PC-3 (cell line): ENCODE measurements around the gene CALN1. TPM values are rescaled to one million over a fixed set of nuclear protein-coding genes. Genes with fewer than 3 reads are reported as not detected.

ENCODE experiments used
- ATAC-seq: fragments of 200-7000 bp; cut with Tn5 transposase; 2 replicates; pipeline ENCODE4 v1.9.1; 2020; ENCODE audit warnings: mild to moderate bottlenecking, moderate library complexity
- BruUV-seq: library from RNA; stranded (reverse); fragments of 400-500 nt; replicated peaks from 2 replicates; lab custom pipeline; 2021; lab: Mats Ljungman, UMichigan
- CTCF ChIA-PET: fragments of 300-600 bp; sonication (Branson Sonifier 250); formaldehyde crosslinking; loops from one replicate; lab custom pipeline; 2022; ENCODE audit warnings: antibody characterized with exemption; lab: Charles Lee
- POLR2A ChIA-PET: fragments of 300-600 bp; sonication (Branson Sonifier 250); formaldehyde crosslinking; loops from one replicate; lab custom pipeline; 2022; ENCODE audit warnings: antibody characterized with exemption; ENCODE audit not compliant: unreplicated experiment; lab: Charles Lee
- DNase-seq: peaks from one replicate; pipeline ENCODE4 v3.0.0-alpha.2; 2015
- H2AFZ ChIP-seq: fragments of 300-600 bp; sonication (generic); 2 replicates; pipeline ENCODE4 v1.6.0; 2016; ENCODE audit warnings: antibody characterized with exemption, low read length
- H3F3A ChIP-seq: fragments of 300-600 bp; sonication (generic); one replicate; pipeline ENCODE4 v1.6.0; 2017; ENCODE audit warnings: antibody characterized with exemption, low read length, control low read depth, mild to moderate bottlenecking; ENCODE audit not compliant: unreplicated experiment
- H3K27ac ChIP-seq: fragments of 300-600 bp; sonication (generic); 2 replicates; pipeline ENCODE4 v1.5.1; 2016; ENCODE audit warnings: mild to moderate bottlenecking, low read length
- H3K27me3 ChIP-seq: fragments of 300-600 bp; sonication (generic); 2 replicates; pipeline ENCODE4 v1.6.1; 2016; ENCODE audit warnings: low read length, mixed read lengths
- H3K36me3 ChIP-seq: fragments of 300-600 bp; sonication (generic); 2 replicates; pipeline ENCODE4 v1.6.1; 2016; ENCODE audit warnings: low read depth, mixed run types, low read length, mixed read lengths
- H3K4me1 ChIP-seq: fragments of 300-600 bp; sonication (generic); 2 replicates; pipeline ENCODE4 v1.5.1; 2016; ENCODE audit warnings: low read length; ENCODE audit not compliant: insufficient read depth
- H3K4me2 ChIP-seq: fragments of 300-600 bp; sonication (generic); 2 replicates; pipeline ENCODE4 v1.6.0; 2016; ENCODE audit warnings: low read length
- H3K4me3 ChIP-seq: fragments of 300-600 bp; sonication (generic); 2 replicates; pipeline ENCODE4 v1.5.1; 2016; ENCODE audit warnings: mild to moderate bottlenecking, low read length, mixed read lengths
- H3K79me2 ChIP-seq: fragments of 300-600 bp; sonication (generic); 2 replicates; pipeline ENCODE4 v1.6.1; 2017; ENCODE audit warnings: low read length, mixed read lengths
- H3K9ac ChIP-seq: fragments of 300-600 bp; sonication (generic); 2 replicates; pipeline ENCODE4 v1.6.0; 2016; ENCODE audit warnings: mild to moderate bottlenecking, low read length
- H3K9me2 ChIP-seq: fragments of 300-600 bp; sonication (generic); replicated peaks from 2 replicates; pipeline ENCODE4 v1.6.1; 2016; ENCODE audit warnings: mixed run types, low read length, mixed read lengths
- H3K9me3 ChIP-seq: fragments of 300-600 bp; sonication (generic); 2 replicates; pipeline ENCODE4 v1.6.1; 2016; ENCODE audit warnings: low read length, mixed read lengths
- H4K20me1 ChIP-seq: fragments of 300-600 bp; sonication (generic); 2 replicates; pipeline ENCODE4 v1.6.1; 2016; ENCODE audit warnings: low read length, mixed read lengths
- EZH2 ChIP-seq: fragments of 300-600 bp; sonication (generic); IDR thresholded peaks from one replicate; pipeline ENCODE4 v1.6.1; 2017; ENCODE audit warnings: antibody characterized with exemption, mild to moderate bottlenecking, low read length; ENCODE audit not compliant: unreplicated experiment
- EZH2phosphoT487 ChIP-seq: fragments of 300-600 bp; sonication (generic); IDR thresholded peaks from 2 replicates; pipeline ENCODE4 v1.6.1; 2018; ENCODE audit warnings: mild to moderate bottlenecking, antibody characterized with exemption, low read length, borderline replicate concordance
- intact Hi-C: fragments of 100-400 bp; cut with micrococcal nuclease; formaldehyde crosslinking; loops from 2 replicates; pipeline ENCODE4 v1.9.0; 2023
- total RNA-seq: library from RNA; depleted of rRNA; stranded (reverse); fragments of >200 nt; gene quantifications from 2 replicates; pipeline ENCODE4 v1.2.3, GENCODE V29; 2014
- TF ChIP-seq, protein P1 (sequence below): fragments of 300-600 bp; sonication (generic); conservative IDR thresholded peaks from 2 replicates; pipeline ENCODE4 v1.5.1; 2017; ENCODE audit warnings: antibody characterized with exemption, low read depth, mild to moderate bottlenecking, low read length

Gene CALN1
- total RNA-seq, 1 experiment from 2014 or later = not detected

GRCh38 chr7:71871446-71871845, 540.7 kb downstream of the CALN1 start:
- H3K27ac ChIP-seq = no peak overlapping the region
- H2AFZ ChIP-seq = no peak overlapping the region
- no peak overlapping the region for H3K9ac ChIP-seq
- no peaks in the 10 kb centered on the region for H3F3A ChIP-seq
- H3K27me3 ChIP-seq = no peaks in the 10 kb centered on the region
- no peaks in the 10 kb centered on the region for H3K9me2 ChIP-seq
- H3K4me2 ChIP-seq = no peak overlapping the region
- ChIA-PET POLR2A (no interaction called here), CTCF (no interaction called here)
- DNase-seq (no peak), ATAC-seq (no peak)
- no peaks in the 10 kb centered on the region for H3K36me3 ChIP-seq
- H3K9me3 ChIP-seq = no peaks in the 10 kb centered on the region; the same call in 1 of the 2 replicates
- no peak for TF ChIP-seq EZH2phosphoT487
- TF ChIP-seq, protein P1, sequence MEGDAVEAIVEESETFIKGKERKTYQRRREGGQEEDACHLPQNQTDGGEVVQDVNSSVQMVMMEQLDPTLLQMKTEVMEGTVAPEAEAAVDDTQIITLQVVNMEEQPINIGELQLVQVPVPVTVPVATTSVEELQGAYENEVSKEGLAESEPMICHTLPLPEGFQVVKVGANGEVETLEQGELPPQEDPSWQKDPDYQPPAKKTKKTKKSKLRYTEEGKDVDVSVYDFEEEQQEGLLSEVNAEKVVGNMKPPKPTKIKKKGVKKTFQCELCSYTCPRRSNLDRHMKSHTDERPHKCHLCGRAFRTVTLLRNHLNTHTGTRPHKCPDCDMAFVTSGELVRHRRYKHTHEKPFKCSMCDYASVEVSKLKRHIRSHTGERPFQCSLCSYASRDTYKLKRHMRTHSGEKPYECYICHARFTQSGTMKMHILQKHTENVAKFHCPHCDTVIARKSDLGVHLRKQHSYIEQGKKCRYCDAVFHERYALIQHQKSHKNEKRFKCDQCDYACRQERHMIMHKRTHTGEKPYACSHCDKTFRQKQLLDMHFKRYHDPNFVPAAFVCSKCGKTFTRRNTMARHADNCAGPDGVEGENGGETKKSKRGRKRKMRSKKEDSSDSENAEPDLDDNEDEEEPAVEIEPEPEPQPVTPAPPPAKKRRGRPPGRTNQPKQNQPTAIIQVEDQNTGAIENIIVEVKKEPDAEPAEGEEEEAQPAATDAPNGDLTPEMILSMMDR = peak; percentile 29; the same call in 1 of the 2 replicates
- TF ChIP-seq EZH2 = no peak
- intact Hi-C loops = no loop called here
- BruUV-seq = no TSS peak
- no peak overlapping the region for H3K4me3 ChIP-seq
- no peaks in the 10 kb centered on the region for H3K79me2 ChIP-seq
- no peaks in the 10 kb centered on the region for H3K4me1 ChIP-seq
- no peaks in the 10 kb centered on the region for H4K20me1 ChIP-seq

DNA sequence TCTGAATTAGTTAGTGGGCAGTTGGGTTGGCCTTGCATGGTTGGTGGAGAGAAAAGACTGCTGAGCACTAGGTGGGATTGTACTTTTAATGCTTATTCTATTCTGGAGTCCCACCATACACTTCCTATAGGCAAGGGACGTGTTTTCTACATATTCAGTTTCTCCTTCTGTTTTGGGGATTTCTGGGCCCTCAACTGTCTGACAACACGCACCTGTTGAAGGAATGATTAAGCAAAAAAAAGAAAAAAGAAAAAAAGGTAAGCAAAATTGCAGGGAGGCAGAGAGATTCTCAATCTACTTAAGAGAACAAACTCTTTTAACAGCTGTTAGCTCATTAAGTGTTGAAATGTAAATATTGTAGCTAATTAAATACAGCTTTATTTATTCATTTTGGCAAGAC, 541.3 kb downstream of the CALN1 start:
- no peak overlapping the region for H3K4me2 ChIP-seq
- H3K4me1 ChIP-seq = no peaks in the 10 kb centered on the region
- no peaks in the 10 kb centered on the region for H4K20me1 ChIP-seq
- no peaks in the 10 kb centered on the region for H3F3A ChIP-seq
- H3K79me2 ChIP-seq = no peaks in the 10 kb centered on the region
- H3K4me3 ChIP-seq = no peak overlapping the region
- intact Hi-C loops = no loop called here
- no peaks in the 10 kb centered on the region; the same call in 1 of the 2 replicates for H3K9me3 ChIP-seq
- no peak overlapping the region for H2AFZ ChIP-seq
- CTCF ChIA-PET = no interaction called here
- H3K27me3 ChIP-seq = no peaks in the 10 kb centered on the region
- no peak overlapping the region for H3K9ac ChIP-seq
- no peak overlapping the region for H3K27ac ChIP-seq
- TF ChIP-seq EZH2 (no peak), EZH2phosphoT487 (no peak)
- TF ChIP-seq, protein P1 = no peak
- POLR2A ChIA-PET = no interaction called here
- ATAC-seq (no peak), DNase-seq (no peak)
- no peaks in the 10 kb centered on the region for H3K36me3 ChIP-seq
- no peaks in the 10 kb centered on the region for H3K9me2 ChIP-seq
- no TSS peak for BruUV-seq

DNA sequence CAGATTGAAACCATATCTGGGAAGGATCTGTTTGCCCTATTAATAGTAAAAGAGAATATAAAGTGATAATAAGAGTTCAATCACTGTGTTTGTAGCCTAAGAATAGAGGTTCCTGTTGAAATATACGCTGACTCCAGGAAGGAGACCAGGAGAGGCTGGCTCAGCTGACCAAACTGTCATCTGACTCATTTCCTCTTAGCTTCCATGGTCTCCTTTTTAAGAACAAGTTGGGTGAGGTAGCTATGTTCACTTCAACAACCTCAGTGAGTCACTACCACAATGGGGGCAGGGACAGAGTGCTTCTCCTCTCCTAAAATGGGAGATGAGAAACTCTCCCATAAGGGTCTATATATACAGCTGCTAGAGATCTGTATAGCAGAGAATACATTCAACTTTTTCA, 543.3 kb downstream of the CALN1 start:
- no peak overlapping the region for H3K27ac ChIP-seq
- H4K20me1 ChIP-seq = no peaks in the 10 kb centered on the region
- ChIA-PET CTCF (no interaction called here), POLR2A (no interaction called here)
- H3K27me3 ChIP-seq = no peaks in the 10 kb centered on the region
- no peak overlapping the region for H3K9ac ChIP-seq
- H3K79me2 ChIP-seq = no peaks in the 10 kb centered on the region
- TF ChIP-seq, protein P1 = no peak
- TF ChIP-seq EZH2 (no peak), EZH2phosphoT487 (no peak)
- H3F3A ChIP-seq = no peaks in the 10 kb centered on the region
- no peaks in the 10 kb centered on the region for H3K9me2 ChIP-seq
- no peaks in the 10 kb centered on the region for H3K36me3 ChIP-seq
- H3K4me3 ChIP-seq = no peak overlapping the region
- intact Hi-C loops = no loop called here
- H2AFZ ChIP-seq = no peak overlapping the region
- no peak overlapping the region for H3K4me2 ChIP-seq
- no TSS peak for BruUV-seq
- ATAC-seq (no peak), DNase-seq (peak; percentile 34)
- no peaks in the 10 kb centered on the region for H3K9me3 ChIP-seq
- H3K4me1 ChIP-seq = no peaks in the 10 kb centered on the region
